ENCODE data around the gene KCNK5. TPM values are rescaled to one million over a fixed set of nuclear protein-coding genes. Genes with fewer than 3 reads are reported as not detected.
A peak's percentile ranks its signal among the peaks of the same experiment; 100 is the strongest.

The KCNK5 gene
- total RNA-seq, 2 donors from 2014 or later, result 29.8 to 32.2 TPM

DNA sequence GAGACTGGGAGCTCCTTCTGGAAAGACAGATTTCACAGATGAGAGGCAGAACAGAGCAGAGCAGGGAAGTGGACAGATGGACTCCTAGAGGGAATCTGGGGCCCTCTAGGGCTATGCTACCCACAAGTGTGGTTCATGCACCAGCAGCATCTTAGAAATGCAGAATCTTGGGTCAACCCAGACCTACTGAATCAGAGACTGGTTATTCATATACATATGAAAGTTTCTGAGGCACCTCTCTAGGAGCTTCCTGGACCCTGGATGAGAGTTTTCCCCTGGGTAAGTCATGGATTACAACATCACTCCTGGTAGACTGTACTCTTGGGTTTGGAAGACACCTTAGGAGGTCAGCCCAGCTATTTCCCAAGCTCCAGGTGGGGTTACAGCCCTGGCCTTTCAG is 58.9 kb downstream of the KCNK5 start:
- H3K36me3 ChIP-seq (ENCODE audit: control insufficient read depth, insufficient read depth, low read length), result no peaks in the 10 kb centered on the region
- no peak overlapping the region for H3K4me3 ChIP-seq (ENCODE audit: low read length)
- TF ChIP-seq, protein P1, sequence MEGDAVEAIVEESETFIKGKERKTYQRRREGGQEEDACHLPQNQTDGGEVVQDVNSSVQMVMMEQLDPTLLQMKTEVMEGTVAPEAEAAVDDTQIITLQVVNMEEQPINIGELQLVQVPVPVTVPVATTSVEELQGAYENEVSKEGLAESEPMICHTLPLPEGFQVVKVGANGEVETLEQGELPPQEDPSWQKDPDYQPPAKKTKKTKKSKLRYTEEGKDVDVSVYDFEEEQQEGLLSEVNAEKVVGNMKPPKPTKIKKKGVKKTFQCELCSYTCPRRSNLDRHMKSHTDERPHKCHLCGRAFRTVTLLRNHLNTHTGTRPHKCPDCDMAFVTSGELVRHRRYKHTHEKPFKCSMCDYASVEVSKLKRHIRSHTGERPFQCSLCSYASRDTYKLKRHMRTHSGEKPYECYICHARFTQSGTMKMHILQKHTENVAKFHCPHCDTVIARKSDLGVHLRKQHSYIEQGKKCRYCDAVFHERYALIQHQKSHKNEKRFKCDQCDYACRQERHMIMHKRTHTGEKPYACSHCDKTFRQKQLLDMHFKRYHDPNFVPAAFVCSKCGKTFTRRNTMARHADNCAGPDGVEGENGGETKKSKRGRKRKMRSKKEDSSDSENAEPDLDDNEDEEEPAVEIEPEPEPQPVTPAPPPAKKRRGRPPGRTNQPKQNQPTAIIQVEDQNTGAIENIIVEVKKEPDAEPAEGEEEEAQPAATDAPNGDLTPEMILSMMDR (conservative IDR thresholded peaks at IDR 0.05), result no peak
- no peak overlapping the region for H3K27ac ChIP-seq (ENCODE audit: low read depth, low read length)
- Mint-ChIP-seq H3K27me3 (ENCODE audit: insufficient read depth) (peaks cover 18% of the 10 kb centered on the region), H3K27ac (no peak overlapping the region), H3K4me1 (peaks cover 8% of the 10 kb centered on the region), H3K9me3 (peaks cover 11% of the 10 kb centered on the region), H3K36me3 (ENCODE audit: low read depth) (peaks cover 2% of the 10 kb centered on the region), H3K4me3 (no peak overlapping the region)
- peaks cover 13% of the 10 kb centered on the region for H3K27me3 ChIP-seq (ENCODE audit: control insufficient read depth, insufficient read depth, low read length, poor library complexity, severe bottlenecking)
- H3K9me3 ChIP-seq (ENCODE audit: control insufficient read depth, low read length), result peaks cover 11% of the 10 kb centered on the region
- H3K9ac ChIP-seq (ENCODE audit: extremely low read depth, low read length, poor library complexity, severe bottlenecking), result no peak overlapping the region
- H3K4me1 ChIP-seq (ENCODE audit: control insufficient read depth, insufficient read depth, low read length), result no peaks in the 10 kb centered on the region
- peak; percentile 16 for DNase-seq

DNA sequence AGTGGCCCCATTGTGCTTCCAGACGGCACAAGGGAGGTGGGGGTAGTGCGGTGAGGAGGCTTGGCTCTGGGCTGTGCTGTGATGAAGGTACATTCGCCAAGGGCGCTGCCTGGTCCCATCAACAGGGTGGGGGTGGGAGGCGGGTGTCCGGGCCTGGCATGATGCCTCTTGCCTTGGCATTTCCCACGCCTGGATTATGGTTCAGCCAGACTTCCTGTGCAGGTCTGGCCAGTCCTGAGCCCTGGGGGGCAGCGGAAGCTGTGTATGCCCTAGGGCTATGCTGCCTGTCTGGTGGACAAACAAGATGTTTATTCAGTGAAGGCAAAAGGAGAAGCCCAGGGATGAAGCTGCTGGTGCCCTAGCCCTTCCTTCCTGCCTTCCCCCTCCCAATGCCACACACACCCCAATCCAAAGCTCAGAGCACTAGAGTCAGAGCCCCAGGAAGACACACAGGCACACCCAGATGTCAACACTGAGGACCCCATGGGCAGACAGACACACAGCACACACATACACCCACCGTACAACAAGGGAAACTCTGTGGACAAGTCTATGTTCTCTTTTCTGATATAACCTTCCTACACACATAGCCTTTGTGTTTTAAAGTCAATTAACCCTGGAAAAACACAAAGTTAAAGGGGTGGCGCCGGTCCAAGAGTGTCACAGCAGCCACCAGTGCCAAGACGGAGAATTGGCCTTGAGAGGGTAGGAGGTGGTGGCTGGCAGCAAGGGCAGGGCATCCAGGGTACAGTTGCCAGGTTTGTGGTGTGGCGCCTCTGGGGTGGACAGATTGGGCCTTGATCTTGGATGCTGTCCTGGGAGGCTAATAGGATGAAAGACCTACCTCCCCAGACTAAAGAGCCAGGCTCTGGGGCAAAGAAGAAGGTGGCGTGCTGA is 59.6 kb downstream of the KCNK5 start:
- Histone ChIP-seq H3K4me3 (ENCODE audit: low read length) (no peak overlapping the region), H3K4me1 (ENCODE audit: control insufficient read depth, insufficient read depth, low read length) (no peaks in the 10 kb centered on the region), H3K27me3 (ENCODE audit: control insufficient read depth, insufficient read depth, low read length, poor library complexity, severe bottlenecking) (peaks cover 15% of the 10 kb centered on the region), H3K9me3 (ENCODE audit: control insufficient read depth, low read length) (peaks cover 11% of the 10 kb centered on the region), H3K9ac (ENCODE audit: extremely low read depth, low read length, poor library complexity, severe bottlenecking) (no peak overlapping the region), H3K27ac (ENCODE audit: low read depth, low read length) (no peak overlapping the region), H3K36me3 (ENCODE audit: control insufficient read depth, insufficient read depth, low read length) (no peaks in the 10 kb centered on the region)
- Mint-ChIP-seq H3K36me3 (ENCODE audit: low read depth) (peaks cover 2% of the 10 kb centered on the region), H3K4me1 (peaks cover 8% of the 10 kb centered on the region), H3K4me3 (no peak overlapping the region), H3K27ac (no peak overlapping the region), H3K9me3 (peaks cover 11% of the 10 kb centered on the region), H3K27me3 (ENCODE audit: insufficient read depth) (peaks cover 21% of the 10 kb centered on the region)
- 94 to 100% methylated on average over 2 to 14 of the region's 14 CpGs for WGBS, 2 experiments (ENCODE audit: insufficient coverage in 1 of 2, insufficient read length in 1 of 2)
- peak; percentile 18 for DNase-seq
- TF ChIP-seq, protein P1 (conservative IDR thresholded peaks at IDR 0.05), result no peak

DNA sequence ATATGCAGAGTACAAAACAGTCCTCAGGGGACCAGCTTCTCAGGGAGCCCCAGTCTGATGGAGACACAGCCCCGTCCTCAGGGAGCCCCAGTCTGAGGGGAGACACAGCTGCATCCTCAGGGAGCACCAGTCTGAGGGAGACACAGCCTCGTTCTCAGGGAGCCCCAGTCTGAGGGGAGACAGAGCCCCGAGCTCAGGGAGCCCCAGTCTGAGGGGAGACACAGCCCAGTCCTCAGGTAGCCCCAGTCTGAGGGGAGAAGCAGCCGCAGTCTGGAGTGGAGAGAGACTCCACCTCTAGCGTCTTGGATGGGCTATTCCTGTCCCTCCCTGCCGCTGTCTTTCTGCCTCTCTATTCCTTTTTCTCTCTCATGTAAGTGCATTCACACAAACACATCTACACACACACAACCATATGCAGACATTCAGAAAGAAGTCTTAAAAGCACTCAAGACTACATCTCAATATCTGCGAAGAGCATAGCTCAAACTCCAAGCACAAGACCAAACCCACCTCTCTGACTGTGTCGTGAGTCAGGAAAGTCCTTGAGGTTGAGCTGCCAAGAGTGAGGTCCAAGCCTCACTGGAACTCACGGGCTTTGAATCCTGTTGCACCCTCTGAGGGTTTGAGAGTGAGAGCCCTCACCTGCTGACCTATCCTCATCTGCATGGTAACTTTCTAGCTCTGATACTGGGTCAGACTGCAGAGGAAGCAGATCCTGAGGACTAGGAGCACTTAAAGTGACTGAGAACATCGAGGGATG is 61.2 kb downstream of the KCNK5 start:
- Histone ChIP-seq H3K27ac (ENCODE audit: low read depth, low read length) (no peak overlapping the region), H3K9me3 (ENCODE audit: control insufficient read depth, low read length) (peaks cover 15% of the 10 kb centered on the region), H3K9ac (ENCODE audit: extremely low read depth, low read length, poor library complexity, severe bottlenecking) (no peak overlapping the region), H3K4me3 (ENCODE audit: low read length) (no peak overlapping the region), H3K4me1 (ENCODE audit: control insufficient read depth, insufficient read depth, low read length) (no peaks in the 10 kb centered on the region), H3K36me3 (ENCODE audit: control insufficient read depth, insufficient read depth, low read length) (no peaks in the 10 kb centered on the region), H3K27me3 (ENCODE audit: control insufficient read depth, insufficient read depth, low read length, poor library complexity, severe bottlenecking) (peaks cover 19% of the 10 kb centered on the region)
- TF ChIP-seq, protein P1 (conservative IDR thresholded peaks at IDR 0.05), result no peak
- H3K27ac Mint-ChIP-seq, result no peak overlapping the region
- no peak for DNase-seq
- peaks cover 8% of the 10 kb centered on the region for H3K4me1 Mint-ChIP-seq
- peaks cover 8% of the 10 kb centered on the region for H3K9me3 Mint-ChIP-seq
- 92 to 98% methylated on average over 7 to 10 of the region's 10 CpGs for WGBS, 2 experiments (ENCODE audit: insufficient coverage in 1 of 2, insufficient read length in 1 of 2)
- H3K4me3 Mint-ChIP-seq, result no peak overlapping the region
- peaks cover 23% of the 10 kb centered on the region for H3K27me3 Mint-ChIP-seq (ENCODE audit: insufficient read depth)
- no peaks in the 10 kb centered on the region for H3K36me3 Mint-ChIP-seq (ENCODE audit: low read depth)
